Activated naive CD4-positive, alpha-beta T cell treated with anti-CD3 and anti-CD28 coated beads, Interleukin-2, amount 50 U/mL, for 16 hours (primary cell): Measurements from ENCODE around the gene PHC2.
"Not testable (repeated sequence)": the region's sequence is repeated elsewhere in the genome, so short reads cannot be mapped to it uniquely, and the experiment has no call there.

ENCODE experiments used
- DNase-seq: peaks from one replicate; pipeline ENCODE4 v3.0.0-alpha.2; 2020

PHC2 gene

GRCh38 chr1:33328817-33329216 is 102.1 kb downstream of the PHC2 start:
- DNase-seq: no peak

DNA sequence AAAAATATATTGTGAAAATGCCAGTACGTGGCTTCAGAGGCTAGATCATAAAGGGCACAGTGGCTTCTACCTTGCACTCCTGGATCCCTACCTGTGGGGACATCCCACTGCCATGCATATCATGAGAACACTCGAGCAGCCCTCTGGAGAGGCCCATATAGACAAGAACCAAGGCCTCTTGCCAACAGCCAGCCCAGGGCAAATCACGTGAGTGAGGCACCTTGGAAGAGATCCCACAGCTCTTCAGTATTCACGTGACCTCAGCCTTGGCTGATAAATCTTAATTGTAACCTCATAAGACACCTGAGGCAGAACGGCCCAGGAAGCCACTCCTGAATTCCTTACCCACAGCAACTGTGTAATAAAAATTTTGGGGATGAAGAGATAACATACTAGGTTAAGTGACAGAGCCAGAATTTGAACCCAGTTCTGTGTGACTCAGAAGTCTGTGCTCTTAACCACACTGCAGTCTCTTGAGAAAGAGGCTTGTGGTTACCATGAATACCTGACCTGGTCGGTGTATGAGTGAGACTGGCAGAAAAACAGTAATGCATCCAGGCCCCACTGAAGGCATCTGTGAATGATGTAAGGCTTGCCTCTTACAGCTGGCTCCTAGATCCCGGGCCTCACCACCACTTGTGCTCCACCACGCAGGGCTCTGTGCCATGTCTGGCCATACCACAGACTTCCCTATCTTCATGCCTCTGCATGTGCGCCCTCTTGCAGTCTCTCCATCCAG is 103.1 kb downstream of the PHC2 start:
- DNase-seq: no peak

DNA sequence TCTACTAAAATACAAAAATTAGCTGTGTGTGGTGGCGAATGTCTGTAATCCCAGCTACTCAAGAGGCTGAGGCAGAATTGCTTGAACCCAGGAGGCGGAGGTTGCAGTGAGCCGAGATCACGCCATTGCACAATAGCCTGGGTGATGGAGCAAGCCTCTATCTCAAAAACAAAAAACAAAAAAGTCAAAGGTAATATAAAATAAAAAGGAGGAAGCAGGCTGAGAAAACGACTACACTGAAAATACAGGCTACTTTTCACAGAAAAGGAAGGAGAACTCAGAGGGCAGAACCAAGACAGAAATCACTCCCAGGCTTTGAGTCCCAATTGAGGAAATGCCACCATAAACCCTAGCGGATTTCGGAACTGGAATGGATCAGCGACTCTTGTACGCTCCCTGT is 104.1 kb downstream of the PHC2 start:
- no peak for DNase-seq

GRCh38 chr1:33324677-33325575 is 106.0 kb downstream of the PHC2 start:
- no peak for DNase-seq

- no peak for DNase-seq
Observed at GRCh38 chr1:33323663-33324477, 107.0 kb downstream of the PHC2 start.

DNA sequence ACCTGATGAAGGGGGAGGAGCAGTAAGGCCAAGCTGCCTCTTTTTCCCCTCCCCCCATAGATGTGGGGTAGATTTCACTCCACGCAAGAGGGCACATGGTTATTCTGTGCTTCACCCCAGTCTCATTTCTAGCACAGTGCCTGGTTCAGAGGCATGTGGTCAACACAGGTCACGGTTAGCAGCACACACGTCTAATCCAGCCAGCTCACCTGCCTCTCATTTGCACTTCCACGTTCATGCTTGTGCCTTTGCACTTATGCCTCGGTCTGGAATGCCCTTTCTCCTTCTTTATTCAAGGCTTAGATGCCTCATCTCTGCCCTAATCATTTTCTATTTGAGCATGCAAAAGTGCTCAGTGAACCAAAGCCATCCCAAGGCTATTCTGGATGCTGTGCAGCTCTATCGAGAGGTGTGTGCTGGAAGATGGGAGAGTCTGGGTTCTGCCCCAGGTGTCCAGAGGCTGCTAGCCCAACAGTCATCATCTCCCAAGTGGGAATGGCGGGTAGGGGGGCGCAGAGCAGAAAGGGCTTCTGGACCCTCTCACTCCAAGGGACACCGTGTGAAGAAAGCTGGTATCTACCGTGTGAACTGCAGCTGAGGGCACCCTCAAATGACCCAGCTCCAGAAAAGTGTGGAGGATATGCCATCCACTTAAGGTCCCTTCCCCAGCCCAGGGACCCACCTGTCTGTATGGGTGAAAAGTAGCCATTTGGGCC is 107.9 kb downstream of the PHC2 start:
- DNase-seq: no peak

- no peak for DNase-seq
Observed at GRCh38 chr1:33322109-33322508, 108.8 kb downstream of the PHC2 start.

- no peak for DNase-seq
Observed at GRCh38 chr1:33321178-33321577, 109.7 kb downstream of the PHC2 start.

DNA sequence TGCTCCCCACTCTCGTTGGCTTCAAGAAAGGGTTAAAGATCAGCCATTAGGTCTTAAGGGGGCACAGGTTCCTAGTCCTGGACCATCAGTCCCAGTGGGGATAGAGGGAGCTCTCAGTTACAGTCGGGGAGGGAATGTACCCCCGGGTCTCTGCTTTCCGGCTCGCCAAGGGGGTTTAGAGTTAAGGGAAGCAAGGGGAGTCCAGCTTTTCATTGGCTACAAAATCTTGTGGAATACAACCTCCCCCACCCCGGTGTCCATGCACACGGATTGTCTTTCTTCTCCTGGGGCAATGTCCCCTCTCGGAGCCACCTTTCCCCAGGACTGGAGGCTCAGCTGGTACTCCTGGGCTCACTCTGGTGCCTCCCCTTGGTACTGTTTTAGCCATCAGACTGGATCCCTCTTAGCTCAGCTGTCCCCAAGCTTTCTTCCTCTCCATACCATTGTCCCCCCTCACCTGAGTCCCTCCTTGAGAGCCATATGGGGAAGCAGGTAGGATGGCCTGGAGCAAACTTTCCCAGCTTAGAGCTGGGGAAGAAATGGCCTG is 110.2 kb downstream of the PHC2 start, which contains the start of gene A3GALT2:
A3GALT2 (minus strand) TSS at position 480 of the 547 bp plus-strand sequence; CDS start at position 480, 0 bp downstream.
- DNase-seq: no peak

GRCh38 chr1:33319949-33320618 is 110.8 kb downstream of the PHC2 start:
- DNase-seq: no peak

DNA sequence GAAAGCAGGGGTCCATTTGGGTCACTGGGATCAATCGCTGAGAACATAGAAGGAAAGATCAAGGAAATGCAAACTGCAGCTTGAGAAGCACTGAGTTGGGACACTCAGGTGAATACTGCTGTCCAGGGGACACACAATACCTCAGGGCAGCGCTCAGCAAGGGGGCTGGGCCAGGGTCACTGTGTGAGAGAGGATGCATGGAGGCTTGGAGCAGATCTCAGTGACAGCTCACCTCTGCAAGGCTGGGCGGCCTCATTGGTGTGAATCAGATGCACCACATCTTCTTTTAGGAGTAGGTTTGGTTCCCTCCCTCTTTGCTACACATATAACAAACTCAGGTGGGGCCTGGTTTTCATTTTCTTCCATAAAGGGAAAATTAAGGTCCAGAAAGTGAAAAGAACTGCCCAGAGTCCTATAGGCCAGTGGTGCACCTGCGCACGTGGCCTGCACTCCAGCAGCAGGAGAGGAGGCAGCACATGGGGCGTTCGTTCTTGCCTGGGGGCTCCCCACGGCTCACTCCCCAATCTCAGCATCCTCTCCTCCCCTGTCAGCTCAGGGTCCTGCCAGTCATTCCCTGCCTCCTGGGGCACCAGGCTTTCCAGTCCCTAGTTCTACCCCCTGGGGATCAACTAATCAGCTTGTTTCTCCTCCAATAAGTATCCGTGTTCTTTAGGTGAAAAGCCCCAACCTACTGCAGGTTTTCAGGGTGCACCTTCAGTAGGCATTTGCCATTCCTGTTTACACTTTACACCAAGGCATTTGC is 111.5 kb downstream of the PHC2 start:
- DNase-seq: no peak

GRCh38 chr1:33317946-33318345 is 112.9 kb downstream of the PHC2 start:
- DNase-seq: no peak

DNA sequence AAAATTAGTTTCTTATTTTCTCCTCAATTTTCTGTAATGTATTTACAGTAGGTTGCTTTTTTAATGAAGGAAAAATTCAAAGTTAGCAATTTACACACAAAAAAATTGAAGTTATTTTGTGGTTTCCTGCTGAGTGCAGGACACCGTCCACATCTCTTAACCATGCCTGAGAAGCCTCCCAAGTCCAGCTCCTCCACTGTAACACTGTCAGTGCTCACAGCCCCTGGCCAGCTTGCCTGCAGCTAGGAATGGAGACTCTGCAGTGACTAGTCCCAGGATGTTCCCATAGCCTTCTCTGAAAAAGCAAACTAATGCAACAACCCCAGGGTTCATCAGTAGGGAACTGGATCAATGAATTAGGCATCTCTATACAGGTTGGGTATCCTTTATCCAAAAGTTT is 113.5 kb downstream of the PHC2 start:
- no peak for DNase-seq

GRCh38 chr1:33316601-33317000 is 114.3 kb downstream of the PHC2 start:
- DNase-seq: no peak

DNA sequence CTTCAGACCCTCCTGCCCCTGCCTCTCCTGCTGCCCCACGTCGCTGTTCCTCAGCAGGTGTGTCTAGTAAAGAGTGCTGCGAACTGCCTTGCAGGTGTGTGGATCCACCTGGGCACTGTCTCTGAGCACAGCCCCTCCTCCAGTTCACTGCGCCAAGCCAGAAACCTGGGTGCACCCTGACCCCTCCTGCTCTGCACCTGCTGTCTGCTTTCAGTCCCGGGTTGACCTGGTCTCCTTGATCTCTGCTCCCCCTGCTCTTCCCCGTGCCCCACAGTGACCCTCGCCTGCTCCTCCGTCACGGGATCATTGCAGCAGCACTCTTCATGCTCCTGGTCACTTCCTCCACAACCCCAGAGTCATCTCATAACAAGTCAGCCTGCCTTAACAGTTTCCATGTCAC is 116.5 kb downstream of the PHC2 start:
- no peak for DNase-seq

DNA sequence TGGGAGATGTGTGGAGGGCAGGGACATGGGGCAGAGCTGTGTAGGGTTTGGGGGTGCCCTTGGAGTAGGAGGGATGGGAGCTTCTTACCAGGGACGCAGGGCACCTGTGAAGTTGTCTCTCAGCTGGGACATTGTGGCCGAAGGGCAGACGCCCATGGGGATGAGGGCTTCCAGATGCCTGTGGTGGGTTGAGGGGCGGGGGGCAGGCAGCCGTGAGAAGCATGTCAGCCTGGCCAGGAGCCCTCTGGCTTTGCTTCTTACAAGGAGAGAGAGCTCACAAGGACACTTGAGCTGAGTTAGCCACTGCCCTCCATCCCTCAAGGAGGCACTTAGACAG is 118.5 kb downstream of the PHC2 start:
- no peak for DNase-seq

DNA sequence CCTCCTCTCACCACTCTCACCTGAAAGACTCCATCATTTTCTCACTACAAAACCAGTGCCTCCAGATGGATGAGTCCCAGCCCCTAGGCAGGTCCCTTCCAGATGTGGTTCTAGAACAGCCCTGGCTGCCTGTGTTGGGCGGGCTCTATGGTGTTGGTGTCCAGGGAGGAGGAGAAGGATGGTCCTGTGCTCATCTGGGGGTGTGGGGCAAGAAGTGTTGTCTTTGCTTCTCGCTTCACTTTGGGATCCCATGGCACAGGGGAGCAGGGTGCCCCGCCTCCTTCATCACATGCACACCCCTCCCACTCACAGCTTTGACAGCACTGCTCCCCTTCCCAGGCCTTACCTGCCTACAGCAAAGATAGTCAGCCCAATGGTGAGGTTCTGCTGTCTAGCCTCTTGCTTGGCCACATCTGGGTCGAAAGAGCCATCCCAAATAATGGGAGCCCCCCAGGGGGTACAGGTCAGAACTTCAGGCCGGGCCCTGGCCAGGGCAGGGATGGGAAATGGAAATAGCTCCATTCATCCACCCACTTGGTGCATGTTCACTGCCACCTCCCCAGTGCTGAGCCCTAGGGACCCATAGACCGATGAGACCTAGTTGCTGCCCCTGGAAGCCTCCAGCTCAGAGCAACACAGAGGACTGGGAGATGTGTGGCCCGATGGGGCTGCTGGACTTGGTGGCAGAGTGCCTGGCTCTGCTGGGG is 119.0 kb downstream of the PHC2 start:
- no peak for DNase-seq

GRCh38 chr1:33310702-33311101 is 120.2 kb downstream of the PHC2 start:
- no peak for DNase-seq

GRCh38 chr1:33309351-33309750 is 121.5 kb downstream of the PHC2 start:
- not testable (repeated sequence) for DNase-seq

GRCh38 chr1:33307494-33307864 is 123.4 kb downstream of the PHC2 start:
- no peak for DNase-seq
